HG03439 (cell line): ENCODE data around the gene RAPGEF4.
A peak's percentile ranks its signal among the peaks of the same experiment; 100 is the strongest.

Source experiments
- ATAC-seq: cut with Tn5 transposase; IDR thresholded peaks from one replicate; pipeline ENCODE4 v1.9.1; 2021; ENCODE audit warnings: mild to moderate bottlenecking, moderate library complexity; ENCODE audit not compliant: unreplicated experiment

Gene RAPGEF4

GRCh38 chr2:172735582-172736423 is at the start of gene RAPGEF4:
RAPGEF4 (plus strand) TSS chr2:172735845; CDS start chr2:172735984, 139 bp downstream.
- no peak for ATAC-seq

- no peak for ATAC-seq
Observed at GRCh38 chr2:172693037-172693436, 42.6 kb upstream of the RAPGEF4 start.

DNA sequence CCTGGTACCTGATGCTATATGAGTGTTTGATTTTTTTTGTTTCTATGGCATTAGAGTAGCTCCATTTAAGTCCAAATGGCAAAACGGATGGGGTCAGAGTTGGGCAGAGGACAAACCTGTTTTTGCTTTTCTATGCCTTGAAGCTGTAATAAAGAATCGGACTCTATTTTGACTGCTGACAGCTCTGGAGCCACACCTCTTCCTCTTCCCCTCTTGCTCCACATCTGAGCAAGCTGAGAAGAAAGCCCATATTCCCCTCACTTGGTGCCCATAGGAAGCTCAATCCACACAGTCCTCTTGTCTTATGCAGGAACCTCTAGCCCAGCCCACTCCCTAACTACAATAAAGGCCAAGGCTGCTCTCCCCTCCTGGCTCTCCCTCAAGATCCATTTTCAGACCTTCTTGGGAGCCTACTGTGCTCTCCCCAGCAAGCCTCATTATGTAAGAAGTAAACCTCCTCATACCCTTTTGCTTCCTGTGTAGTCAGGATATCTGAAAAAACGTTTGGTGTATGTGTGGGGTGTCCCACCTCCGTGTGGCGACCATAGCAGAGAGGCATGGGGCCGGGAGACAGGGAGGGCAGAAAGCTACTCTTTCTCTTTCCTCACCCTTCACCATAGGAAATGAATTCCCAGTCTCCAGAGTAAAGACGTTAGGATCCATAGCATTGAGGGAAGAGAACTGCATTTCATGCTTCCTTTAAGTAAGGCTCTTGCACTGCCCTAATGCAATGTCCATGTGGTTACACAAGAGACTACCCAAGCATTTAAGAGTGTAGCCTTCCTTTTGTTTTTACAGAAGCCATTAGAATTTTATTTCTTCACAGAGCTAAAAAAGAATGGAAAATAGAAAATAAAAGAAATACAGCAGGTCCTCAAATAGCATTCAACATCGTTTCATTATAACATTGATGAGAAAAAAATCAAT is 41.9 kb upstream of the RAPGEF4 start:
- no peak for ATAC-seq

DNA sequence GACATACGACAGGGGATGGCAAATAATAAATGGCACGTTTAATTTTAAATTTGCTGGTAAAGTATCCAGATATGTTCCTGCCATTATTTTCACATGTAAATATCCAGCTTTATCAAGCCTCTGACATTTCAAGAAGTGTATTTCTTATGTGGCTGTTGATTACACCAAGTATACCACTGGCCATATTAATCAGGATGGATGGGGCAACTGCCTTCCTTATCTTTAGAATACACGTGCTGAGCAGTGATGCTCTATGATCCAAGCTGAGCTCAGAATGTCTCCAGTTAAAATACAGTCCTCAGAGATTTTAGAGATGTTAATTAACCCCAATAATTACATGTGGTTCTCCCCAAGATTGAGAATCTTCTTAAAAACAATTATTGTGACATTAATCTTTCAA is 38.3 kb upstream of the RAPGEF4 start:
- ATAC-seq = no peak

GRCh38 chr2:172698041-172698863 is 37.4 kb upstream of the RAPGEF4 start:
- peak; percentile 67 for ATAC-seq

GRCh38 chr2:172701250-172701649 is 34.4 kb upstream of the RAPGEF4 start:
- ATAC-seq = no peak

GRCh38 chr2:172702451-172702850 is 33.2 kb upstream of the RAPGEF4 start:
- ATAC-seq = no peak

DNA sequence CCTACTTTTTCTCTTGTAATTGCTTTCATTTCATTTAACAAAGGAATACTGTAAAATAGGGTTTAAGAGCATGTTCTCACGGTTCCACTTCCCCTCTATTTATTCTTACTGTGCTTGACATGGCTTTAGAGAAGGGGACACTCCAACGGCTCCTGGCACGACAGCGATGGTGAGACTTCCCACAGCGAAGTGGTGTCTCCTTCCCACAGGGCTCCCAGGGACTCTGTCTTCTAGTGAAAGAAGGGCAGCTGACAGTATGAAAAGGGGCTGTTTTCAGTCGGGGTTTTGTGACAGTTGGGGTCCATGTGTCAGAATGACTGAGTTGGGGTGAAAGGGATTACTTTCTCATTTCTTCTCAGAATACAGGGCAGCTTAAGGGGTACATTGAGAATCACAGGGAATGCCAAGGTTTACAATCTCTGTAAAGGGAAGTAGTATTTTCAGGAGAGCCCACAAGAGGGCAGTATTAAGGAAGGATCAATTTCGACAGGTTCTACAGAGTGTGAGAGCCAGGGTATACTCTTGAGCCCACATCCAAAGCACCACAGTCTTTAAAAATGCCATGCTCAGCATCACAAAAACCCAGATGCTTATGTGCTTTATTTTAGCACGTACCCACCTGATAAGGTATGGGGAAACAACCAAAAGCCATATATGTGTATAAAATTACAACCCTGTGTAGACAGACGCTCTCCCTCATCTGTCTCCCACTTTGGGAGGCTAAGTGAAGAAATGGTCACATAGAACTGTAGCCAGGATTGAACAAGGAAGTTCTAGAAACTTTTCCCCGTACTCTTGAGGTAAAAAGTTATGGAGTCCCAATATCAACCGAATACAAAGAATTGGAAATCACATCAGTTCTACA is 31.3 kb upstream of the RAPGEF4 start:
- no peak for ATAC-seq

GRCh38 chr2:172705352-172705751 is 30.3 kb upstream of the RAPGEF4 start:
- no peak for ATAC-seq

DNA sequence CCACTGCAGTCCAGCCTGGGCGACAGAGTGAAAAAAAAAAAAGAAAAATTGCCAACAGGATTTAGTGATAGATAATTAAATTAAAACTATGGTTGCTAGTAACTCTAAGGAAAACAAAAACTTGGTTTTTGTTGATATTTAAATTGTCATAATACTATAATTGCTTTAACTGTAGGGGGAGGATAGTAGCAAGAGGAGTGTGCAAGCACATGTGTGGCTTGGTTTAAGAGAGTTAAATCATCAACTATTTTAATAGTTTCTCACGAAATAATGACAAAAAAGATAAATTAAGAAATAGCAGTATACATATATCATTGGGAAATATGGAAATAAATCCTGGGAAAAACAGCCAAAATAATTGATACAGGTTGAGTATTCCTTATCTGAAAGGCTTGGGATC is 27.4 kb upstream of the RAPGEF4 start:
- no peak for ATAC-seq

DNA sequence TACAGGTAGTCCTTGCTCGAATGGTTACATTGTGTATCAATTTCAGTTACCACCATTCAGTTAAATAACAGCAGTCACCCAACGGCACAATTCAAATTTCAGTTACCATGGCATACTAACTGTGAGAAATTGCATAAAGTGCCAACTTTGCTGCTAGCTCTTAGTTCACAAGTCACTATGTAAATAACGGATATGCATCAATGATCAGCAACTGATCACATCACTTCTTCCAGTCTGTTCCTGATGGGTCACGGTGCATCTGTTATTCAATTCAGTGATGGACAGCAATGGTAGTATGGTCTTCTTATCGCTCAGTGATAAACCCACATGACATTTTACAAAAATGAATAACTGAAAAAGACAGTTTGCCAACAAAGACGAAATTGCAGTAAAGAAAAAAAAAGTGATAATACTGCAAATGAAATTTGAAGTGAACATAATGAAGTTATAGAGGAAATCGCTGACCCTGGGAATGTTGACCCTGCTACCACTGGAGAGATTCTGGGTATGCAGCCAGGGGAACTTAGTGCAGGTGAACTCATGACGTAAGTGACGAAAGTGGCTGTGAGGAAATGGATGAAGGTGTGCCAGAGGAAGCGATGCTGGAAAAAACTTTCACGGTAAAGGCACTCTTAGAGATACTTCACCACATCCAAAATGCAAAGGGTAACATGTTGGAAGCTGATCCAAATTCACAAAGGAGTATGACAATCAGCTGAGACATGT is 25.9 kb upstream of the RAPGEF4 start:
- no peak for ATAC-seq

DNA sequence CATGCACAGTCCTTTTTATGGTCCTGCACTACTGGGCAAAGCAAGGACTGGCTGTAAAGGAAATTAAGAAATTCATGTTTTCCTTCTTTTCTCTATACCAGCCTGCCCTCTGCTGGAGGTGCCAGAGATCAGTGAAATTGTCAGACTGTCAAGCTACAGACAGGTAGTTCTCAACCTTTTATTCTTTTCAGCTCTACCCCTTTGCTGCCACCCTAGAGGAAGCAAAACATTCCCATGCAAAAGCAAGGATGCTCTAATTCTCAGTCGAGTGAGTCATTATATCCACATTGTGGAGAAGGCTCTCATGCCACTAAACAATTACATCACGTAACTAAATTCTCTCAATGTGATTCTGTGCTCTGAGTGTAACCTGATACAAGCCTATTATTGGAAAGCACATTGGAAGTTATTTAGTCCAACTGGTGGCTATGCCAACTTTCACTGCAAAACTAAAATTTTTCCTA is 25.0 kb upstream of the RAPGEF4 start:
- ATAC-seq = no peak

DNA sequence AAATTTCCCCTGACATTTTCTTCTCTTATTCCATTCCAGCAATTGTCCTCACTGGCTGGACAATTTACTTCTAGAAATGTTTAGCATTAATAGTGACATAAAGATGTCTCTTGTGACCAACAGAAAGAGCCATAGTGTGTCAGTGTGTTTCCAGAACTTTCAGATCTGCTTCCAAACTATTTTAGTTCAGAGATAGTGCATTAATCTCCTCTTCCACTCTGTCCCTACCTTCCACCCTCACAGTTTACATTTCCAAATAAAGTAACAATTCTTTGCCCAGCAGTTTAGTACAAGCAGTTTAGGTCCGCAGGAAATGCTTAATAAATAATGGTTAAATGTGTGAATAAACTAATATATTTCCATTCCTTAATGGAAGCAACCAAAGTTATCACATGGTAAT is 24.5 kb upstream of the RAPGEF4 start:
- no peak for ATAC-seq

DNA sequence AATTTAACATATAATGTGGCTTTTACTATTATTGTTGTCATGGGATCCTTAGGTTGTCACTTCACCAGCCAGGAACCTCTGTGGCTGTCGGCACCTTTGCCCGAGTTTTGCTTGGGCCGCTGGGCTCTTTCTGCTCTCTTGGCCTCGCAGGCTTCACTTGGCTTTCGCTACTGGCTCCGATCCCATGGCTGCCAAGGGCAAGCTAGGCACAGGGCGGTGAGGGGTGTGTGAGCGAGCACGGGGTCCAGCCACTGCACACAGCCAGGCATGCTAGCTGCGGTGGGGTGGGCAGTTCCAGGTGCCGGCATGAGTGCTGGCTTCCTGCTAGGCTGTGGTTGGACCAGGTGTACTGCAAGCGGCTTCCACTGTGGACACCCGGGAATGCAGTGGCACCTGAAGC is 23.4 kb upstream of the RAPGEF4 start:
- ATAC-seq = no peak

GRCh38 chr2:172713365-172713875 is 22.2 kb upstream of the RAPGEF4 start:
- no peak for ATAC-seq

DNA sequence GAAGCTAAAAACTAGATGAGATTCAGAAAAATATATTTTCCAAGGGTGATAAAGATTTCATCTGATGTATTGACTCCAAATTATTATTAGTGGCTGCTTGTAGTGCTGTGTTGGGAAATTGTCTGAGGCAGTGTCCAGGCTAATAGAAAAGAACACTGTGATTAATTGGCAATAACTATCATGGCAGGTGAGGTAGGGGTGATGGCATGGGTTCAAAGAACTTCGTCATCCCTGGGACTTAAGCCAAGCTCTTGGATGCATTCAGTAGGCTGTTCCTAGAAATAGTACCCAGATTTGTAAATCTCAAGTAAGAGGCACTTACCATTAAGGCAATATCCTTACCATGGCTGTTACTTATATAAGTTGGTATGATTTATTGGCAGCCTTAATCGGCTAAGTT is 13.2 kb upstream of the RAPGEF4 start:
- ATAC-seq = no peak

- ATAC-seq = no peak
Observed at GRCh38 chr2:172723286-172723685, 12.4 kb upstream of the RAPGEF4 start.

DNA sequence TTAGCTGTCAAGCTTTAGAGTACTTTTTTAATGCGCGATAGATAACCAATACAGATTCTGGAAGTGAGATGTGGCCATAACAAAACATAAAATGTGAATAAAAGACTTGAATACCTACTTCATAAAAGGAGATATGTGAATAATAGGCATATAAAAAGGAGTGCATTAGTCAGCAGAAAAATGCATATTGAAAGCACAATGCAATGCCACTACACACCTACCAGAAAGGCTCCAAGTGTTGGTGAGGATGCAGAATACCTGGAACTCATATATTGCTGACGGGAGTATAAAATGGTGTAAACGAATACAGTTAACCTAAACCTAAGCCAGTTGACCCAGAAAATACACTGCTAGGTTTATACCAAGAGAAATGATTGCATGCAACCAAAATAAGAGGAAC is 10.9 kb upstream of the RAPGEF4 start:
- no peak for ATAC-seq

DNA sequence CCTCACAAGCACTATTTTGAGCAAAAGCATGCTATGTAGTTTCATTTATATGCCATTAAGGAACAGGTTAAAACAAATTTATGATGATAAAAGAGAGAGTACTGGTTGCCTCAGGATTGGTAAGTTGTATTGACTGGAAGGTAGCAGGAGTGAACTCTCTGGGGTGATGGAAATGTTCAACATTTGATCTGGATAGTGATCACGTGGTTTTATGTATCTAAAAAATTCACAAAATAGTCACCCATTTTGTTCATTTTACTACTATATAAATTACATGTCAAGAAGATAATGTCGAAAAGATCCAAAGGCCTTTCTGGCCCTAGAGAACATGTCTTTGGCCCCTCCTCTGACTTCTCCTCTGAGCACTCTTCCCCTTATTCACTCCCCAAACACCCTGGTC is 10.4 kb upstream of the RAPGEF4 start:
- ATAC-seq = no peak
